Measurements from ENCODE around the gene EP400.

DNA sequence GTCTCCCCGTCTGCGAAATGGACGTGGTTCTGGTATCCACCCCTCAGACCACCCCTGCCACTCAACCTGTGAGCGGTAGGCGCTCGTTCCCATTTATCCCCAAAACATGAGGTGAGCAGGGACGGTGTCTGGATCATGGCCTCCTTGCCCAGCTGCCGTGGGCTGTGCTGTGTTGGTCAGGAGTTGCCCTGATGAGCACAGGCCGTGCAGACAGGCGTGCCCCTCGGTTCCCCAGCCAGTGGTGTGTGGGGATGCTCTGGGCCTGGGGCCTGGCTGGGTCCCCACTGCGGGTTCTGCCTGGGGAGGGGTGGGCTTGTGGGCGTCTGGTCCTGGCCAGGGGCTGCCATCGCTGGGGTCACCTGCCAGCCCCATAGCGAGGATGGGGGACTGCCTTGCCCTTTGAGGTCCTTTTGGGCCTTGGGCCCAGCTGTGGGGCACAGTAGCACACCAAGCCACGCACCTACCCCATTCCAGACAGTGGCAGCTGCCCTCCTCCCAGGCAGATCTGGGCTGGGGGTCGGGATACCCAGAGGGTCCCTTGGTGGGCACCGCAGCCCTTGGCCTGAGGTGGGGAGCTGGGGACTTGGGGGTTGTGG is 31.9 kb upstream of the EP400 start:
- TF ChIP-seq, protein P1, sequence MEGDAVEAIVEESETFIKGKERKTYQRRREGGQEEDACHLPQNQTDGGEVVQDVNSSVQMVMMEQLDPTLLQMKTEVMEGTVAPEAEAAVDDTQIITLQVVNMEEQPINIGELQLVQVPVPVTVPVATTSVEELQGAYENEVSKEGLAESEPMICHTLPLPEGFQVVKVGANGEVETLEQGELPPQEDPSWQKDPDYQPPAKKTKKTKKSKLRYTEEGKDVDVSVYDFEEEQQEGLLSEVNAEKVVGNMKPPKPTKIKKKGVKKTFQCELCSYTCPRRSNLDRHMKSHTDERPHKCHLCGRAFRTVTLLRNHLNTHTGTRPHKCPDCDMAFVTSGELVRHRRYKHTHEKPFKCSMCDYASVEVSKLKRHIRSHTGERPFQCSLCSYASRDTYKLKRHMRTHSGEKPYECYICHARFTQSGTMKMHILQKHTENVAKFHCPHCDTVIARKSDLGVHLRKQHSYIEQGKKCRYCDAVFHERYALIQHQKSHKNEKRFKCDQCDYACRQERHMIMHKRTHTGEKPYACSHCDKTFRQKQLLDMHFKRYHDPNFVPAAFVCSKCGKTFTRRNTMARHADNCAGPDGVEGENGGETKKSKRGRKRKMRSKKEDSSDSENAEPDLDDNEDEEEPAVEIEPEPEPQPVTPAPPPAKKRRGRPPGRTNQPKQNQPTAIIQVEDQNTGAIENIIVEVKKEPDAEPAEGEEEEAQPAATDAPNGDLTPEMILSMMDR (IDR thresholded peaks at IDR 0.05): no peak
- TF ChIP-seq POLR2A (IDR thresholded peaks at IDR 0.05) (no peak), POLR2AphosphoS5 (IDR thresholded peaks at IDR 0.05) (no peak), EP300 (IDR thresholded peaks at IDR 0.05) (no peak)
